ENCODE results near the gene NTM.

- TF ChIP-seq, protein P1, sequence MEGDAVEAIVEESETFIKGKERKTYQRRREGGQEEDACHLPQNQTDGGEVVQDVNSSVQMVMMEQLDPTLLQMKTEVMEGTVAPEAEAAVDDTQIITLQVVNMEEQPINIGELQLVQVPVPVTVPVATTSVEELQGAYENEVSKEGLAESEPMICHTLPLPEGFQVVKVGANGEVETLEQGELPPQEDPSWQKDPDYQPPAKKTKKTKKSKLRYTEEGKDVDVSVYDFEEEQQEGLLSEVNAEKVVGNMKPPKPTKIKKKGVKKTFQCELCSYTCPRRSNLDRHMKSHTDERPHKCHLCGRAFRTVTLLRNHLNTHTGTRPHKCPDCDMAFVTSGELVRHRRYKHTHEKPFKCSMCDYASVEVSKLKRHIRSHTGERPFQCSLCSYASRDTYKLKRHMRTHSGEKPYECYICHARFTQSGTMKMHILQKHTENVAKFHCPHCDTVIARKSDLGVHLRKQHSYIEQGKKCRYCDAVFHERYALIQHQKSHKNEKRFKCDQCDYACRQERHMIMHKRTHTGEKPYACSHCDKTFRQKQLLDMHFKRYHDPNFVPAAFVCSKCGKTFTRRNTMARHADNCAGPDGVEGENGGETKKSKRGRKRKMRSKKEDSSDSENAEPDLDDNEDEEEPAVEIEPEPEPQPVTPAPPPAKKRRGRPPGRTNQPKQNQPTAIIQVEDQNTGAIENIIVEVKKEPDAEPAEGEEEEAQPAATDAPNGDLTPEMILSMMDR (IDR thresholded peaks at IDR 0.05), result no peak
- no peak for TF ChIP-seq ZFX (IDR thresholded peaks at IDR 0.05; ENCODE audit: borderline replicate concordance)
Measured at GRCh38 chr11:132257871-132258270, 887.5 kb downstream of the NTM start.
